A673 (cell line): ENCODE measurements around the gene SDR39U1. TPM values are rescaled to one million over a fixed set of nuclear protein-coding genes. Genes with fewer than 3 reads are reported as not detected.
A peak's percentile ranks its signal among the peaks of the same experiment; 100 is the strongest.
"Not testable (repeated sequence)": the region's sequence is repeated elsewhere in the genome, so short reads cannot be mapped to it uniquely, and the experiment has no call there.

Experiments
- Bru-seq: library from RNA; stranded (reverse); fragments of 400-500 nt; gene quantifications from one replicate; lab custom pipeline; 2021; lab: Mats Ljungman, UMichigan
- BruChase-seq, 2 experiments: library from RNA; stranded (reverse); fragments of 400-500 nt; gene quantifications; one replicate each; lab custom pipeline; 2021; lab: Mats Ljungman, UMichigan
- BruUV-seq: library from RNA; stranded (reverse); fragments of 400-500 nt; replicated peaks from 2 replicates; lab custom pipeline; 2021; lab: Mats Ljungman, UMichigan
- CTCF ChIA-PET: fragments of 300-600 bp; sonication (Branson Sonifier 250); formaldehyde crosslinking; loops from one replicate; lab custom pipeline; 2022; ENCODE audit warnings: antibody characterized with exemption; lab: Charles Lee
- POLR2A ChIA-PET: fragments of 300-600 bp; sonication (Branson Sonifier 250); formaldehyde crosslinking; loops from one replicate; lab custom pipeline; 2022; ENCODE audit warnings: antibody characterized with exemption; ENCODE audit not compliant: low non-redundant PET; lab: Charles Lee
- DNase-seq: peaks from one replicate; pipeline ENCODE4 v3.0.0-alpha.2; 2015; ENCODE audit warnings: low spot score
- H3K27ac ChIP-seq: fragments of 200-600 bp; sonication (generic); 2 replicates; pipeline ENCODE4 v1.5.1; 2016; ENCODE audit warnings: mixed run types, low read depth, mild to moderate bottlenecking, mixed read lengths, antibody characterized with exemption, low read length; ENCODE audit not compliant: poor library complexity, severe bottlenecking
- H3K27me3 ChIP-seq: fragments of 200-600 bp; sonication (generic); replicated peaks from 2 replicates; pipeline ENCODE4 v1.6.1; 2017; ENCODE audit warnings: mixed run types, low read depth, mild to moderate bottlenecking, mixed read lengths, antibody characterized with exemption, low read length; ENCODE audit not compliant: insufficient read depth, poor library complexity
- H3K36me3 ChIP-seq: fragments of 200-600 bp; sonication (generic); 2 replicates; pipeline ENCODE4 v1.6.1; 2016; ENCODE audit warnings: mixed run types, mild to moderate bottlenecking, mixed read lengths, antibody characterized with exemption, low read length; ENCODE audit not compliant: insufficient read depth, poor library complexity, severe bottlenecking
- H3K4me1 ChIP-seq: fragments of 200-600 bp; sonication (generic); 2 replicates; pipeline ENCODE4 v1.6.1; 2017; ENCODE audit warnings: mixed run types, mild to moderate bottlenecking, mixed read lengths, antibody characterized with exemption, low read length; ENCODE audit not compliant: insufficient read depth, poor library complexity, severe bottlenecking
- H3K4me3 ChIP-seq: fragments of 200-600 bp; sonication (generic); 2 replicates; pipeline ENCODE4 v1.5.1; 2016; ENCODE audit warnings: low read depth, mixed run types, mild to moderate bottlenecking, mixed read lengths, low read length; ENCODE audit not compliant: poor library complexity, severe bottlenecking
- H3K9me3 ChIP-seq: fragments of 200-600 bp; sonication (generic); 2 replicates; pipeline ENCODE4 v1.6.1; 2016; ENCODE audit warnings: mixed run types, low read depth, mild to moderate bottlenecking, mixed read lengths, antibody characterized with exemption, low read length; ENCODE audit not compliant: poor library complexity, severe bottlenecking
- CTCF ChIP-seq: fragments of 300-800, 200-600 bp; sonication (generic); conservative IDR thresholded peaks from 2 replicates; pipeline ENCODE4 v1.5.1; 2017; ENCODE audit warnings: low read depth, mild to moderate bottlenecking, antibody characterized with exemption, low read length, moderate library complexity, mixed read lengths
- EZH2 ChIP-seq: fragments of 200-600 bp; sonication (generic); IDR thresholded peaks from 2 replicates; pipeline ENCODE4 v1.6.1; 2017; ENCODE audit warnings: borderline replicate concordance, low read depth, mild to moderate bottlenecking, mixed read lengths, antibody characterized with exemption, low read length; ENCODE audit not compliant: poor library complexity, severe bottlenecking
- intact Hi-C: fragments of 100-400 bp; cut with micrococcal nuclease; formaldehyde crosslinking; loops from one replicate; pipeline ENCODE4 v1.10.0; 2022; ENCODE audit not compliant: unreplicated experiment
- long read RNA-seq: library from polyadenylated mRNA; stranded (forward); transcript quantifications from one replicate; pipeline ENCODE4 v2.0.0, GENCODE V29; 2022
- total RNA-seq: library from RNA; stranded (reverse); gene quantifications from 2 replicates; pipeline ENCODE4 v1.2.3, GENCODE V29; 2021

Gene SDR39U1
- total RNA-seq (49.1 and 52.1 TPM in 2 replicates), Bru-seq, nascent RNA (percentile 81 among the genes with signal in this experiment), BruChase-seq, experiment 1, labeled RNA remaining after a 2-hour chase (percentile 76 among the genes with signal in this experiment), BruChase-seq, experiment 2, labeled RNA remaining after a 6-hour chase (percentile 80 among the genes with signal in this experiment)
- long read RNA-seq, transcript SDR39U1-201 (6 exons, 1,233 nt), result major isoform, 31 of 89 reads
- long read RNA-seq, transcript SDR39U1-203 (5 exons, 1,507 nt), result minor isoform, 15 of 89 reads
- long read RNA-seq, partial matches to known transcripts, result 6 of 89 reads
- long read RNA-seq, other reads (novel, unspliced or antisense), result 24 of 89 reads

GRCh38 chr14:24442240-24443052 is at the start of gene SDR39U1:
TSS of gene SDR39U1 (minus strand) at chr14:24442776. CDS start at chr14:24442769, 7 bp downstream.
- no peaks in the 10 kb centered on the region for H3K9me3 ChIP-seq
- ChIA-PET CTCF (interaction anchor here (0.6 to 1.4 kb wide), 5 partner anchors 11 to 268 kb away, joined by 3 to 13 read pairs (median 5); partner anchors contain the start of gene TINF2), POLR2A (interaction anchor here (0.5 kb wide), 1 partner anchor 11 kb away, joined by 6 read pairs; no protein-coding TSS in a partner anchor)
- intact Hi-C loops, result no loop called here
- TSS peak; percentile 53 for BruUV-seq
- peak within 1 kb of the TSS; percentile 76 for H3K4me3 ChIP-seq
- H3K27ac ChIP-seq, result peak within 1 kb of the TSS; percentile 97
- peaks cover 39% of the 10 kb centered on the region for H3K36me3 ChIP-seq
- peak; percentile 99 for DNase-seq
- TF ChIP-seq CTCF (0 out of 2 replicates have a peak, but pooled peaks have one; percentile 9), EZH2 (no peak)
- H3K27me3 ChIP-seq, result no peaks in the 10 kb centered on the region
- H3K4me1 ChIP-seq, result peaks cover 12% of the 10 kb centered on the region

GRCh38 chr14:24491586-24492408 is 49.2 kb upstream of the SDR39U1 start:
- H3K4me1 ChIP-seq, H3K27me3 ChIP-seq, BruUV-seq, H3K27ac ChIP-seq, H3K9me3 ChIP-seq, intact Hi-C loops, DNase-seq, H3K4me3 ChIP-seq, H3K36me3 ChIP-seq, POLR2A ChIA-PET, CTCF ChIA-PET: not testable (repeated sequence)

- Histone ChIP-seq H3K4me3 (no peak overlapping the region), H3K4me1 (no peaks in the 10 kb centered on the region), H3K9me3 (no peaks in the 10 kb centered on the region), H3K27me3 (no peaks in the 10 kb centered on the region), H3K27ac (no peak overlapping the region), H3K36me3 (no peaks in the 10 kb centered on the region)
- ChIA-PET CTCF (no interaction called here), POLR2A (no interaction called here)
- intact Hi-C loops, result no loop called here
- no TSS peak for BruUV-seq
- no peak for TF ChIP-seq CTCF
- TF ChIP-seq EZH2, result no peak
- DNase-seq, result no peak
Observed at GRCh38 chr14:24483604-24484252, 41.2 kb upstream of the SDR39U1 start.

GRCh38 chr14:24482699-24483303 is 40.2 kb upstream of the SDR39U1 start:
- POLR2A ChIA-PET, intact Hi-C loops, BruUV-seq, CTCF ChIA-PET, H3K9me3 ChIP-seq, DNase-seq, H3K4me3 ChIP-seq, H3K27me3 ChIP-seq, H3K27ac ChIP-seq, H3K4me1 ChIP-seq, H3K36me3 ChIP-seq: not testable (repeated sequence)
